ENCODE measurements around the gene CAMSAP1. TPM values are rescaled to one million over a fixed set of nuclear protein-coding genes. Genes with fewer than 3 reads are reported as not detected.

CAMSAP1 gene
- total and polyA plus RNA-seq, 9 of the 15 experiments (the other 6 are each of a cell fraction or from before 2014, with no cell fraction given): 1.5 to 28.8 (median 14.3) TPM

GRCh38 chr9:135907431-135908092 lies at the start of gene CAMSAP1 (continued):
- no peak for TF ChIP-seq MCM2 (IDR thresholded peaks at IDR 0.05; ENCODE audit: low read depth)
- no peak for TF ChIP-seq BDP1 (IDR thresholded peaks at IDR 0.05; ENCODE audit: insufficient read depth, insufficient read length)
- TF ChIP-seq POLR2G (IDR thresholded peaks at IDR 0.05; ENCODE audit: low read depth, low read length): peak; percentile 75; the same call in 1 of the 2 replicates
- TF ChIP-seq SMC3 (conservative IDR thresholded peaks at IDR 0.05; ENCODE audit: insufficient read depth, low read depth, low read length): no peak
- peak in 1 of 2 experiments; percentile 68; a peak in 2 of 4 replicates for TF ChIP-seq HDAC1 (IDR thresholded peaks at IDR 0.05)
- TF ChIP-seq HEY1 (CRISPR knock-in tag; IDR thresholded peaks at IDR 0.05; ENCODE audit: borderline replicate concordance): no peak
- no peak for TF ChIP-seq STAG1 (CRISPR knock-in tag; IDR thresholded peaks at IDR 0.05; ENCODE audit: borderline replicate concordance)
- peak in 1 of 2 experiments; percentile 68; a peak in 2 of 4 replicates for TF ChIP-seq KDM4B (IDR thresholded peaks at IDR 0.05; ENCODE audit: borderline replicate concordance in 2 of 2, low read depth in 1 of 2)
- no peak for TF ChIP-seq NR3C1 (CRISPR knock-in tag; IDR thresholded peaks at IDR 0.05)
- no peak for TF ChIP-seq NFIC (IDR thresholded peaks at IDR 0.05)
- TF ChIP-seq SAFB (IDR thresholded peaks at IDR 0.05; ENCODE audit: borderline replicate concordance, low read depth, low read length): no peak
- no peak for TF ChIP-seq XRCC5 (IDR thresholded peaks at IDR 0.05; ENCODE audit: low read depth, low read length)
- no peak for TF ChIP-seq CHD2 (IDR thresholded peaks at IDR 0.05; ENCODE audit: low read depth, low read length)
- no peak for TF ChIP-seq ZNF830 (CRISPR knock-in tag; IDR thresholded peaks at IDR 0.05)
- peak; percentile 51 for TF ChIP-seq HNRNPLL (IDR thresholded peaks at IDR 0.05; ENCODE audit: low read depth, low read length, poor library complexity, severe bottlenecking)
- peak; percentile 38; the same call in 1 of the 2 replicates for TF ChIP-seq TGIF2 (CRISPR knock-in tag; IDR thresholded peaks at IDR 0.05)
- no peak for TF ChIP-seq HDAC8 (tag; IDR thresholded peaks at IDR 0.05)
- no peak for TF ChIP-seq TRIM28 (IDR thresholded peaks at IDR 0.05)
- no peak for TF ChIP-seq CBFA2T3 (IDR thresholded peaks at IDR 0.05)
- TF ChIP-seq MTF1 (CRISPR knock-in tag; IDR thresholded peaks at IDR 0.05; ENCODE audit: borderline replicate concordance): no peak
- TF ChIP-seq TBP (optimal IDR thresholded peaks at IDR 0.05; ENCODE audit: low read depth, low read length): peak; percentile 45
- no peak for TF ChIP-seq NCOR1 (IDR thresholded peaks at IDR 0.05)
- TF ChIP-seq ZNF121 (CRISPR knock-in tag; conservative IDR thresholded peaks at IDR 0.05): no peak
- no peak for TF ChIP-seq CEBPG (CRISPR knock-in tag; IDR thresholded peaks at IDR 0.05)
- TF ChIP-seq CEBPG (tag; conservative IDR thresholded peaks at IDR 0.05 in 1 of 2, IDR thresholded peaks at IDR 0.05 in 1 of 2): no peak
- no peak for TF ChIP-seq RBM15 (IDR thresholded peaks at IDR 0.05; ENCODE audit: insufficient read depth, low read length)
- no peak for TF ChIP-seq XRCC3 (IDR thresholded peaks at IDR 0.05)
- no peak for TF ChIP-seq ZFP1 (CRISPR knock-in tag; IDR thresholded peaks at IDR 0.05)
- TF ChIP-seq TAF15 (IDR thresholded peaks at IDR 0.05; ENCODE audit: low read depth, low read length): no peak
- TF ChIP-seq POLR2AphosphoS5 (IDR thresholded peaks at IDR 0.05; ENCODE audit: control insufficient read depth, insufficient read depth, low read depth, low read length): peak; percentile 60; the same call in 1 of the 2 replicates
- no peak for TF ChIP-seq KAT8 (IDR thresholded peaks at IDR 0.05; ENCODE audit: low read depth)
- TF ChIP-seq ZNF133 (CRISPR knock-in tag; IDR thresholded peaks at IDR 0.05): no peak
- no peak for TF ChIP-seq PURB (CRISPR knock-in tag; IDR thresholded peaks at IDR 0.05; ENCODE audit: low read depth)
